B cell (primary cell): Measurements from ENCODE around the gene CIC. TPM values are rescaled to one million over a fixed set of nuclear protein-coding genes. Genes with fewer than 3 reads are reported as not detected.

Experiments
- ATAC-seq: fragments of 200-7000 bp; cut with Tn5 transposase; one replicate; pipeline ENCODE4 v1.10.0; 2021; ENCODE audit warnings: low read depth, mild to moderate bottlenecking, moderate number of reproducible peaks, moderate library complexity
- CTCF ChIA-PET: fragments of 350-600 bp; sonication (Branson Sonifier 250); formaldehyde crosslinking; loops from one replicate; lab custom pipeline; 2021; ENCODE audit warnings: antibody characterized with exemption, inconsistent platforms; lab: Charles Lee
- POLR2A ChIA-PET: fragments of 350-600 bp; sonication (Branson Sonifier 250); formaldehyde crosslinking; loops from one replicate; lab custom pipeline; 2021; ENCODE audit warnings: antibody characterized with exemption; lab: Charles Lee
- DNase-seq: peaks from one replicate; pipeline ENCODE4 v3.0.0; 2013
- H2AFZ ChIP-seq: 2 replicates; pipeline ENCODE4 v1.6.1; 2012; ENCODE audit warnings: mild to moderate bottlenecking, low read depth, low read length; ENCODE audit not compliant: insufficient read depth, poor library complexity, severe bottlenecking
- H3K27ac ChIP-seq, 2 donors: 1 replicate in 1 of 2; 2 replicates in 1 of 2; pipeline ENCODE4 v1.5.1; 2012 to 2013; ENCODE audit warnings: low read length in 2 of 2, mild to moderate bottlenecking in 2 of 2, moderate library complexity in 1 of 2
- H3K27me3 ChIP-seq, 4 experiments: fragments of 200-600 bp in 1 of 4; sonication (generic) in 1 of 4; replicated peaks in 1 of 4; 1 replicate in 2 of 4; 2 replicates in 2 of 4; pipeline versions ENCODE4 v1.6.1 to v1.7.0; 2013 to 2016; ENCODE audit warnings: low read length in 3 of 4, mild to moderate bottlenecking in 2 of 4, mixed read lengths in 1 of 4, moderate library complexity in 1 of 4; ENCODE audit not compliant: insufficient read depth in 4 of 4, control insufficient read depth in 3 of 4; ENCODE audit errors: control extremely low read depth in 1 of 4
- H3K36me3 ChIP-seq, 2 experiments: replicated peaks in 1 of 2; 1 replicate in 1 of 2; 2 replicates in 1 of 2; pipeline versions ENCODE4 v1.6.1 to v1.7.1; 2013; ENCODE audit warnings: low read length in 1 of 2; ENCODE audit not compliant: insufficient read depth in 2 of 2, control insufficient read depth in 1 of 2; ENCODE audit errors: control extremely low read depth in 1 of 2, extremely low read depth in 1 of 2
- H3K4me1 ChIP-seq, 2 donors: fragments of 200-600 bp in 1 of 2; sonication (generic) in 1 of 2; 1 replicate in 1 of 2; 2 replicates in 1 of 2; pipeline versions ENCODE4 v1.5.1 to v1.6.1; 2013 to 2017; ENCODE audit warnings: low read length in 2 of 2; ENCODE audit not compliant: control insufficient read depth in 2 of 2, insufficient read depth in 2 of 2
- H3K4me2 ChIP-seq: replicated peaks from 2 replicates; pipeline ENCODE3; 2012; ENCODE audit warnings: mild to moderate bottlenecking, low read depth, low read length; ENCODE audit not compliant: poor library complexity, severe bottlenecking
- H3K4me3 ChIP-seq, 5 experiments: fragments of 200-600 bp in 1 of 5; sonication (generic) in 1 of 5; 1 replicate in 3 of 5; 2 replicates in 2 of 5; pipeline versions ENCODE4 v1.5.1 to v1.7.0; 2011 to 2016; ENCODE audit warnings: low read length in 4 of 5, mild to moderate bottlenecking in 4 of 5, low read depth in 2 of 5, control low read depth in 1 of 5, moderate library complexity in 1 of 5; ENCODE audit not compliant: insufficient read depth in 1 of 5; ENCODE audit errors: control extremely low read depth in 1 of 5, extremely low read depth in 1 of 5
- H3K79me2 ChIP-seq: fragments of 200-600 bp; sonication (generic); one replicate; pipeline ENCODE4 v1.6.0; 2016; ENCODE audit warnings: low read length; ENCODE audit not compliant: control insufficient read depth, insufficient read depth
- H3K9ac ChIP-seq: fragments of 200-600 bp; sonication (generic); 2 replicates; pipeline ENCODE4 v1.6.1; 2017; ENCODE audit warnings: mild to moderate bottlenecking, low read length, moderate library complexity
- H3K9me3 ChIP-seq, 3 donors: one replicate each; pipeline versions ENCODE4 v1.6.1 to v1.7.1; 2013; ENCODE audit warnings: low read length in 2 of 3; ENCODE audit not compliant: control insufficient read depth in 2 of 3, insufficient read depth in 1 of 3; ENCODE audit errors: control extremely low read depth in 1 of 3
- H4K20me1 ChIP-seq: 2 replicates; pipeline ENCODE4 v1.6.0; 2012; ENCODE audit warnings: mild to moderate bottlenecking, low read length; ENCODE audit not compliant: insufficient read depth, control insufficient read depth, poor library complexity, severe bottlenecking
- H3K27ac Mint-ChIP-seq: one replicate; pipeline ENCODE4 v1.8.0; 2021; ENCODE audit warnings: mixed read lengths
- H3K27me3 Mint-ChIP-seq: one replicate; pipeline ENCODE4 v1.8.0; 2021; ENCODE audit warnings: mixed read lengths
- H3K4me1 Mint-ChIP-seq: one replicate; pipeline ENCODE4 v1.8.0; 2021; ENCODE audit warnings: mixed read lengths
- H3K4me3 Mint-ChIP-seq: one replicate; pipeline ENCODE4 v1.8.0; 2021; ENCODE audit warnings: mixed read lengths
- H3K9me3 Mint-ChIP-seq: one replicate; pipeline ENCODE4 v1.8.0; 2022; ENCODE audit warnings: mixed read lengths; ENCODE audit not compliant: insufficient read depth
- CTCF ChIP-seq: fragments of 200-600 bp; IDR thresholded peaks from one replicate; pipeline ENCODE4 v1.8.0; 2022; ENCODE audit warnings: antibody characterized with exemption, mild to moderate bottlenecking
- EZH2 ChIP-seq: IDR thresholded peaks from 2 replicates; pipeline ENCODE4 v1.6.1; 2012; ENCODE audit warnings: borderline replicate concordance, low read depth, mild to moderate bottlenecking, moderate library complexity, low read length; ENCODE audit not compliant: insufficient read depth, poor library complexity, severe bottlenecking
- WGBS: methylation state at CpG from one replicate; pipeline ENCODE4 v1.1.5; 2013; ENCODE audit warnings: missing lambda C conversion rate; ENCODE audit not compliant: insufficient coverage; 5-methylcytosine and 5-hydroxymethylcytosine counted together
- intact Hi-C: fragments of 100-400 bp; cut with micrococcal nuclease; formaldehyde crosslinking; loops from one replicate; pipeline ENCODE4 v1.10.0; 2022
- polyA plus RNA-seq: library from polyadenylated mRNA; depleted of rRNA; stranded (reverse); fragments of >200 nt; gene quantifications from 2 replicates; pipeline ENCODE4 v1.2.3, GENCODE V29; 2012
- total RNA-seq, 2 donors: library from RNA; stranded (reverse); fragments of 120-200 nt in 1 of 2; gene quantifications; 1 replicate in 1 of 2; 2 replicates in 1 of 2; pipeline versions ENCODE4 v1.2.3 to v1.2.4, GENCODE V29; 2013 to 2022

The CIC gene
- total and polyA plus RNA-seq, 2 donors (not counting 1 experiment from before 2014, with no cell fraction given), result 75.7 to 119 TPM

- Histone ChIP-seq H3K27me3 (no peaks in the 10 kb centered on the region), H3K9ac (no peak overlapping the region), H3K36me3 (peaks cover 0 to 14% of the 10 kb centered on the region in 2 experiments), H3K4me2 (peak overlapping the region; percentile 96), H3K9me3 (no peaks in the 10 kb centered on the region), H3K79me2 (peaks cover 58% of the 10 kb centered on the region), H2AFZ (no peak overlapping the region), H3K27ac (peak overlapping the region in 1 of 2 donors; percentile 71), H3K4me1 (peaks cover 35 to 47% of the 10 kb centered on the region in 2 donors), H4K20me1 (peaks cover 7% of the 10 kb centered on the region), H3K4me3 (no peak overlapping the region)
- intact Hi-C loops, result loop anchor here (1.0 kb wide), 1 partner anchor 170 kb away; no protein-coding TSS in a partner anchor
- ChIA-PET CTCF (interaction anchor here (0.7 to 4.8 kb wide), 26 partner anchors 8 to 180 kb away, joined by 3 to 89 read pairs (median 4); partner anchors contain the start of genes CIC and GSK3A), POLR2A (interaction anchor here (0.6 to 5.5 kb wide), 4 partner anchors 9 to 36 kb away, joined by 4 to 23 read pairs (median 12); partner anchors contain the start of genes CIC and GSK3A)
- no peaks in the 10 kb centered on the region for H3K27me3 Mint-ChIP-seq
- WGBS, result 78% methylated on average over 4 of the region's 5 CpGs
- H3K9me3 Mint-ChIP-seq, result no peaks in the 10 kb centered on the region
- H3K27ac Mint-ChIP-seq, result peak overlapping the region; percentile 62
- H3K4me1 Mint-ChIP-seq, result peaks cover 36% of the 10 kb centered on the region
- TF ChIP-seq EZH2, result no peak
- TF ChIP-seq CTCF, result no peak
- no peak for ATAC-seq
- peak; percentile 26 for DNase-seq
- H3K4me3 Mint-ChIP-seq, result peak overlapping the region; percentile 90
These were observed 9.6 kb downstream of the CIC start for GRCh38 chr19:42278452-42279154.
